H1 (cell line): ENCODE results near the gene MROH7. TPM values are rescaled to one million over a fixed set of nuclear protein-coding genes. Genes with fewer than 3 reads are reported as not detected.

ENCODE experiments used
- BRCA1 ChIP-seq: IDR thresholded peaks from 2 replicates; pipeline ENCODE4 v1.6.1; 2012; ENCODE audit warnings: low read depth, low read length, improper control_type of control experiment
- CBX8 ChIP-seq: fragments of 300-800, 300-1000 bp; sonication (generic); IDR thresholded peaks from 2 replicates; pipeline ENCODE4 v1.7.1; 2016; ENCODE audit warnings: low read depth, low read length, borderline replicate concordance
- POLR2AphosphoS5 ChIP-seq: IDR thresholded peaks from 2 replicates; pipeline ENCODE4 v1.6.1; 2011; ENCODE audit warnings: low read depth, low read length
- RBBP5 ChIP-seq: IDR thresholded peaks from 2 replicates; pipeline ENCODE4 v1.7.1; 2012; ENCODE audit warnings: low read depth, mild to moderate bottlenecking, inconsistent platforms, low read length, moderate library complexity, borderline replicate concordance
- RFX5 ChIP-seq: IDR thresholded peaks from 2 replicates; pipeline ENCODE4 v1.6.1; 2011; ENCODE audit warnings: low read depth, low read length, improper control_type of control experiment, borderline replicate concordance
- SIX5 ChIP-seq: IDR thresholded peaks from 2 replicates; pipeline ENCODE4 v1.6.1; 2011; ENCODE audit warnings: mild to moderate bottlenecking, low read depth, low read length
- polyA plus RNA-seq, 7 experiments: library from polyadenylated mRNA; depleted of rRNA in 3 of 7; stranded (reverse) in 5 of 7; unstranded in 2 of 7; fragments of >200 nt in 5 of 7; fragments of 200-250 nt in 2 of 7; gene quantifications; 1 replicate in 5 of 7; 2 replicates in 1 of 7; 4 replicates in 1 of 7; pipeline versions ENCODE4 v1.2.1 to v1.2.3, GENCODE V29; 2011 to 2013; ENCODE audit warnings: missing spikeins in 2 of 7, mixed read lengths in 2 of 7
- total RNA-seq: library from RNA; stranded (reverse); fragmentation: NEBNext Ultra II Directional; extraction: Animal tissue kit (Norgen Biotek cat#: 25700); gene quantifications from 2 replicates; pipeline ENCODE4 v1.2.1, GENCODE V29; 2021

Gene MROH7
- total and polyA plus RNA-seq, 2 of the 8 experiments (the other 6 are each of a cell fraction or from before 2014, with no cell fraction given) = 0.07 to 0.20 TPM

- TF ChIP-seq CBX8 = no peak
- TF ChIP-seq RBBP5 = no peak
- TF ChIP-seq RFX5 = no peak
- TF ChIP-seq SIX5 = no peak
- no peak for TF ChIP-seq POLR2AphosphoS5
- TF ChIP-seq BRCA1 = no peak
Observed at GRCh38 chr1:54640863-54641836, at the start of gene MROH7 (continued).
